Cortex of kidney (tissue), 1 donor: Measurements from ENCODE around the gene SND1.

Source experiments
- DNase-seq: peaks from one replicate; lab custom pipeline; 2025; lab: John Stamatoyannopoulos, UW

The SND1 gene

GRCh38 chr7:128115821-128116723 lies 464.1 kb downstream of the SND1 start:
- no peak for DNase-seq

- DNase-seq, result no peak
Measured at GRCh38 chr7:128116740-128117139, 464.7 kb downstream of the SND1 start.

- DNase-seq, result no peak
Measured at GRCh38 chr7:128117691-128118090, 465.7 kb downstream of the SND1 start.

- DNase-seq, result no peak
Measured at GRCh38 chr7:128119036-128119435, 467.0 kb downstream of the SND1 start.

GRCh38 chr7:128120116-128120515 lies 468.1 kb downstream of the SND1 start:
- no peak for DNase-seq

- DNase-seq, result no peak
Measured at GRCh38 chr7:128120976-128121490, 469.0 kb downstream of the SND1 start.

GRCh38 chr7:128121711-128122530 lies 469.9 kb downstream of the SND1 start:
- no peak for DNase-seq

GRCh38 chr7:128122576-128123290 lies 470.7 kb downstream of the SND1 start:
- DNase-seq, result no peak

GRCh38 chr7:128123291-128124037 lies 471.5 kb downstream of the SND1 start:
- DNase-seq, result no peak

- DNase-seq, result no peak
Measured at GRCh38 chr7:128124786-128125185, 472.8 kb downstream of the SND1 start.

- DNase-seq, result no peak
Measured at GRCh38 chr7:128125816-128126215, 473.8 kb downstream of the SND1 start.

GRCh38 chr7:128128401-128128800 lies 476.4 kb downstream of the SND1 start:
- no peak for DNase-seq

- no peak for DNase-seq
Measured at GRCh38 chr7:128129224-128129864, 477.4 kb downstream of the SND1 start.

- DNase-seq, result no peak
Measured at GRCh38 chr7:128131115-128131514, 479.1 kb downstream of the SND1 start.

- DNase-seq, result no peak
Measured at GRCh38 chr7:128131731-128132130, 479.7 kb downstream of the SND1 start.

GRCh38 chr7:128132426-128133069 lies 480.6 kb downstream of the SND1 start:
- DNase-seq, result no peak

- no peak for DNase-seq
Measured at GRCh38 chr7:128135159-128135514, 483.1 kb downstream of the SND1 start.

GRCh38 chr7:128135515-128136214 lies 483.7 kb downstream of the SND1 start:
- DNase-seq, result no peak

- DNase-seq, result no peak
Measured at GRCh38 chr7:128136215-128136597, 484.2 kb downstream of the SND1 start.

- DNase-seq, result no peak
Measured at GRCh38 chr7:128137181-128137580, 485.2 kb downstream of the SND1 start.
